GM21825 (cell line): Measurements from ENCODE around the gene TXNRD1.
"Not testable (repeated sequence)": the region's sequence is repeated elsewhere in the genome, so short reads cannot be mapped to it uniquely, and the experiment has no call there.

Experiments
- ATAC-seq: cut with Tn5 transposase; IDR thresholded peaks from one replicate; pipeline ENCODE4 v1.9.1; 2021; ENCODE audit warnings: mild to moderate bottlenecking, moderate library complexity; ENCODE audit not compliant: unreplicated experiment

Gene TXNRD1

GRCh38 chr12:104276273-104277131 lies 60.9 kb downstream of the TXNRD1 start:
- no peak for ATAC-seq

- no peak for ATAC-seq
Observed at GRCh38 chr12:104279164-104279563, 63.6 kb downstream of the TXNRD1 start.

DNA sequence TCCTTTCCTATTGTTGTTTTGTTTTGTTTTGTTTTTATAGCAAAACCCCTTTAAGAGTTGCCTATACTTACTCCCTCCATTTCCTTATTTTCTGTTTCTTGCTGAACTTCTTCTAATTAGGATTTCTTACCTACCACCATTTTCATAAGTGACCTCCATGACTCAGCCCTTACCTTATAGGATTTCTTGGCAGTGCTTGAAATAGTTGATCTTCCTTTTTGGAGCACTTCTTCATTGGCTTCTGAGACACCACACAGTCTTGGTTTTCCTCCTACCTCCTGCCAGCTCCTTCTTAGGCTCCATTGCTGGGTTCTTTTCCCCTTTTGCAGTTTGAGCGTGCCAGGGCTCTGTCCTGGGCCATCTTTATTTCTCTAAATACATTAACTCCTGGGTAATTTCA lies 64.5 kb downstream of the TXNRD1 start:
- no peak for ATAC-seq

DNA sequence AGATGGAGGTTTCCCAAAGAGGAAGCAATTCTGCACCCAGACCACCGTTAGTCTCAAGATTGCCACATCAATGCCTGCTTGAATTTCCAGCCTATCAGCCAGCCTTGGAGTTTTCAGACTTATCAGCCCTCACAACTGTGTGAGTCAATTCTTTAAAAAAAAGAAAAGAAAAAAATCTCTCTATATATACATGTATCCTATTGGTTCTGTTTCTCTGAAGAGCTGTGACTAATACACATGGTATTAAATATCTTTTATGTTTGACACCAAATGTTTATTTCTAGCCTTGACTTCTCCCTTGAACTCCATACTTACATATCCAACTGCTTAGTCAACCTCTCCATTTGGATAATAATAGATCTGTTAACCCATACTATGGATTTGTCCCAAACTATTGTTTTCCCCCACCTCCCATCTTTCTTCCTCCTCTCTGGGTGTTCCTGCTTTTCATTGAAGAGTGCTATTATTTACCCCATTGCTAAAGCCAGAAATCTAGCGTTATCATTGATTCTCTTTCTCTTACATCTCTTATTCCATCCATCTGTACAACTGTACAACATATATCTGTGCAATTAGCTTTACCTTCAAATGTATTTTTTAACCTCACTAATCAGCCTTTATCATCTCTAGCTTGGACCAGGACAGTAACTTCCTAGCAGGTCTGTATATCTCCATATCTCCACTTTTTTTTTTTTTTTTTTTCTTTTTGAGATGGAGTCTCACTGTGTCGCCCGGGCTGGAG lies 65.3 kb downstream of the TXNRD1 start:
- ATAC-seq, result no peak

DNA sequence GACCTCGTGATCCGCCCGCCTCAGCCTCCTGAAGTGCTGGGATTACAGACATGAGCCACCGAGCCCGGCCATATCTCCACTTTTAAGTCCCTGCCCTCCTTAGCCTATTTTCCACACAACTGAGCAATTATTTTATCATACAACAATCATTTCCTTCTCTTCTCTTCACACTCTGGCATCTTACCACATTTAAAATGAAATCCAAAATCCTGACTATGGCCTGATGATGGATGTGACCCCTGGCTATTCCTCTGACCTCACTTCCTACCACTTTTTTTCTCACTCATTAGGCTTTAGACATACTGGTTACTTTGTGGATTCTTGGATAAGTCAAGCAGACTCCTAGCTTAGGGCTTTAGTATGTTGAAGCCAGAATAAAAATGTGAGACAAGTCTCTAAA lies 66.1 kb downstream of the TXNRD1 start:
- no peak for ATAC-seq

- no peak for ATAC-seq
Observed at GRCh38 chr12:104282109-104282508, 66.5 kb downstream of the TXNRD1 start.

DNA sequence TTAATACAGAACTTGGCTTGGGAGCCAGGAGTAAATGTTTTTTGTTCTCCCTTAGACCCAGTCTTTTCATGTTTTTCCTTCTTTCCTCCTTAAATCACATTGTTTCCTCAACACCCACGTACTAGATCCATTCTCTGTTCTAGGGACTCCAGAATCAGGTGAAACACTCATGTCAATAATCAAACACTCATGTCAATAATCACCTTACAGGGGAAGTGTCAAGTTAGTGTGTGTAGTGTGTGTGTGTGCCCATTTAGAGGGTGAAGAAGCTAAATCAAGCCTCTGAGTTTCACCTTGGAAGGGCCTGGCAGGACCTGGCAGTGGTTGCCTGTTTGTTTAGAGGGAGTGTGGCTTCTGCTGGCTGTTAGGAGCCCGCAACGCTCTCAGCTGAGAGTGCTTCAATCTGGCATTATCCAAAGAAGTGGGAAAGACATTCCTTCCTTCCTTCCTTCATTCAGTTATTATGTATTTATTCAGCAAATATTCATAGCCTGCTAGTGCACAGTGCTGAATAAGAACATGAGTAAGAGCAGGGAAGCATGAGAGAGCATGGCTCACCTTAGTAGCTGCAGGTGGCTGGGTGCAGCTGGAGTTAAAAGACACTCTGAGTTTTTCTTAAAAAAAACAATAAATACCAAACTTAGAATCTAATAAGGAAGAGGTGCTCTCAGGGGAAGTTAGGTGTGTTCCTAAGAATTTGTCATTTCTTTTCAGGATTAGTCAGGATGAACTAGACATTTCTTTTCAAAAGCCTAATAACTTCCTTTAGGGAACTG lies 70.3 kb downstream of the TXNRD1 start:
- ATAC-seq, result no peak

- ATAC-seq, result peak; percentile 85
Observed at GRCh38 chr12:104286516-104287482, 71.2 kb downstream of the TXNRD1 start.

DNA sequence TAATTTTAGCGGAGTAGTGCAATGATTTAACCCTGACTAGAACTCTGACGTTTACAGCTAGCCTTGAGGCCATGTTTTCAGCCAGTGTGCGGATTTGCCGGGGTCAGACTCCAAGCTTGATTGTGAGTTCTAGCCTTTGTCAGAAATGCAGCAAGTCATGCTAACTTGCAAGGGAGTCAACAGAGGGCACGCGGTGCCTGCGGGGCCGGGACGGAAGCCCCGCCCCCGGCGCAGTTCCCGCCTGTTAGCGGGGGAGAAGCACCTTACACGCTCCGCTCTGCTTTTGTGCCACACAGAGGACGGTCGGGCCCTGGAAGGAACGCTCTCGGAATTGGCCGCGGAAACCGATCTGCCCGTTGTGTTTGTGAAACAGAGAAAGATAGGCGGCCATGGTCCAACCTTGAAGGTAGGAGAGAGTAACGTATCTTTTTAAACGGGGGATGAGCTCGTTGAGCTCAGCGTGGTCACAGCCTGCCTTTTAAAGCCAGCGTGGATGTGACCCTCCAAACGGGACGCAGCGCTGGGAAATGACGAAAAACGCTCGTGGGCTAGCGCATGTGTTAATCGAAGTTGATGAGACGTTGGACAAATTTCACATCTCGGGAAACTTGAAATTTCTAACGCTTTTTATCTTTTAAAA lies 73.2 kb downstream of the TXNRD1 start:
- ATAC-seq, result peak; percentile 59

GRCh38 chr12:104290320-104290719 lies 74.7 kb downstream of the TXNRD1 start:
- no peak for ATAC-seq

DNA sequence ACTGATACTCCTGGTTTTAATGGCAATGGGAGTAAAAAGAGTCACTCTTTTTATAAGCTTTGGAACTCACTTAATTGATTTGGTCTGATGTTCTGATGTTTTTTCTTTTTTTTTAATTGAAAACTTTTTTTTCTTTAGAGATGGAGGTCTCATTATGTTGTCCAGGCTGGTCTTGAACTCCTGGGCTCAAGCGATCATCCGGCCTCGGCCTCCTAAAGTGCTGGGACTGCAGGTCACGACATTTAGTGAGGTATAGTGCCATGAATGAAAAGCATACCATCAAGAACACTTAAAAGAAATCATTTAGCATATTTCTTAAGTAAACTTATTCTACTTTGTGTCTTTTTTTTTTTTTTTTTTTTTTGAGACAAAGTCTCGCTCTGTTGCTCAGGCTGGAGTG lies 75.3 kb downstream of the TXNRD1 start:
- ATAC-seq, result no peak

GRCh38 chr12:104291867-104292524 lies 76.4 kb downstream of the TXNRD1 start:
- ATAC-seq, result no peak

DNA sequence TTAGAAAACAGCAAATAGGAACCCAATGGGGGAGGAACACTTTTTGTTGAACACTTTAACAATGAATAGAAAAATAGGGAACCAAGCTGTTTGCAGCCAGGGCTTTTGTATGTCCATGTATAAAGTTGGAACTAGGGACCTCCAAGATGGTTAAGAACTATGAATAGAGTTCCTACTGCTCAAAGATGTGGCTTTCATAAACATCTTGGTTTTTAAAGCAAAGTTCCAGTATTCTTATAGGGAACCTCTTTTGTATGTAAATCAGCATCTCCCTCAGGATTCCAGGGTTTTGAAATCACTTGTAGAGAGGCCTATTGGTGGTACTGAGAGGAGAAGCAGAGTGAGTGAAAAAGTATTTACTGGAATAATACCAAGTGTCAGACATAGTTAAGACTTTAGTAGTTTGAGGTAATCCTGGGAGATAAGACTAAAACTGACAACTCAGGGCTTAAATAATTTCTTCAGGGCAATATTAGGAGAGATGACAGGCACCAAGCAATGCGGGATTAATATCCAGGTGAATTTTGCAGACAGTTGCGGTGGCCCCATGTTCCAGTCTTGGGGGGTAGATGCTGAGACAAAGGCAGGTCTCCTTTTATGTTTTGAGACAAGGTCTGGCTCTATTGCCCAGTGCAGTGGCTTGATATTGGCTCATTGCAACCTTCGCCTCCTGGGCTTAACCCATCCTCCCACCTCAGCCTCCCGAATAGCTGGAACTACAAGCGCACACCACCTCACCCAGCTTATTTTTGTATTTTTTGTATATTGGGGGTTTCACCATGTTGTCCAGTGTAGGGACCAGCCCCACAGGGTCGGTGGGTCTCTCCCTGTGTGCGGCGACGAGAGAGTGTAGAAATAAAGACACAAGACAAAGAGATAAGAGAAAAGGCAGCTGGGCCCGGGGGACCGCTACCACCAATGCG lies 77.6 kb downstream of the TXNRD1 start:
- no peak for ATAC-seq

DNA sequence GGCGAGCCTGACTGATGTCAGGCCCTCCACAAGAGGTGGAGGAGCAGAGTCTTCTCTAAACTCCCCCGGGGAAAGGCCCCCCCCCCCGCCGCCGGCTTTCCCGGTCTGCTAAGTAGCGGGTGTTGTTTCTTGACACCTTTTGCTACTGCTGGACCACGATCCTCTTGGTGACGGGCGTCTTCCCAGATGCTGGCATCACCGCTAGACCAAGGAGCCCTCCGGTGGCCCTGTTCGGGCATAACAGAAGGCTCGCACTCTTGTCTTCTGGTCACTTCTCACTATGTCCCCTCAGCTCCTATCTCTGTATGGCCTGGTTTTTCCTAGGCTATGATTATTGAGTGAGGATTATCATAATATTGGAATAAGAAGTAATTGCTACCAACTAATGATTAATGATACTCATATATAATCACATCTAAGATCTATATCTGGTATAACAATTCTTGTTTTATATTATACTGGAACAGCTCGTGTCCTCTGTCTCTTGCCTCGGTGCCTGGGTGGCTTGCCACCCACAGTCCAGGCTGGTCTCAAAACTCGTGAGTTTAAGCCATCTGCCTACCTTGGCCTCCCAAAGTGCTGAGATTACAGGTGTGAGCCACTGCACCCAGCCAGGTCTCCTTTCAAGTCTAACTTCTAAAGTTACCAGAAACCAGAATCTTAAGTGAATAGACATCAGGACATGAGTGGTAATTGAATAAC lies 78.7 kb downstream of the TXNRD1 start:
- ATAC-seq, result not testable (repeated sequence)

DNA sequence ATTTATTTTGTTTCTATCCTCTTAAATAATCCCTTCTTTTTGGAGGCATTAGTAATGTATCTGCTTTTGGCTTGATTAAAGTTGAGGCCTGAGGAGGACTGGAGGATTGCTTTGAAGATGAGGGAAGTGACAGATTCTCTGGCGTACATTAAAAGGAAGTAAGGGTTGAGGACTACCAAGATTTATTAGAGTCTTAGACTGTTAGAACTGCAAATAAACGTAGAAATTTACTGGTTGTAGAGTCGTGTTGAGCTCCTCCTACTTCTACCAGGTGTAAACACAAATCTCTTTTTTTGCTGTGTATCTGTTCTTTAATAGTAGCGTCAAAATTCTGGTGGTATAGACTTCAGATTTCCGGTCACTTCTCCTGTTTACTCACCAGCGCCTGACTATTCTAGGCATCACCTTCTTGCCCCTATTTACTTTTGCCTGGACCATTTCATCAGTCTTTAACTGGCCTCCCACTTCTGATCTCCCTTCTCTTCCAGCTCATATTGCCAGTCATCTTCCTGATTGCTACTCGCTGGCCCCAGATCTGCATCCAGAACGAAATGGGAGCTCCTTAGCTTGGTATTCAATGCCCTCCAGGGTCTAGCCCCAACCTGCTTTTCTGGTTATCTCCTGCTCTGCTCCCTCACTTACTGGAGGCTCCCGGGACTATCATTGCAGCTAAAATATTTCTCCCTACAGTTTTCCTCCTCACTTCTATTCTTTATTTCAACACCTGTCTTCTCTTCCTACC lies 79.5 kb downstream of the TXNRD1 start:
- no peak for ATAC-seq

GRCh38 chr12:104295954-104296353 lies 80.4 kb downstream of the TXNRD1 start:
- ATAC-seq, result no peak

DNA sequence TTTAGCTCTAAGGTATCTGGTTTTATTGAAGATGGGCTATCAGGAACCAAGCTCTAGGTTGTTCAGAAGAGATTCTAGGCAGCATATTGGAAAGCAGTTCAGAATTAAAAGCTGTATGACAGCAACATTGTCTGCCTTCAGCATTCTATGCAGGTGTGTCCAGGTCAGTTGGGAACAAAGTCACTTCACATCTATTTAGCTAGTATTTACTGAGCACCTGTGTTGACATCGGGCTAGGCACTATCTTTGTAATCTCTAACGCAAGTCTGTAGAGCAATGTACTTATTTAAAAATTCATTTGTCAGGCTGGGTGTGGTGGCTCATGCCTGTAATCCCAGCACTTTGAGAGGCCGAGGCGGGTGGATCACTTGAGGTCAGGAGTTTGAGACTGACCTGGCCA lies 81.1 kb downstream of the TXNRD1 start:
- no peak for ATAC-seq
